Immature natural killer cell (primary cell): ENCODE results near the gene AMTN. TPM values are rescaled to one million over a fixed set of nuclear protein-coding genes. Genes with fewer than 3 reads are reported as not detected.
"Not testable (repeated sequence)": the region's sequence is repeated elsewhere in the genome, so short reads cannot be mapped to it uniquely, and the experiment has no call there.

Experiments used
- DNase-seq, 3 donors: peaks; one replicate each; pipeline ENCODE4 v3.0.0; 2022; ENCODE audit warnings: mixed read lengths in 1 of 3
- H3K27ac Mint-ChIP-seq, 6 donors: one replicate each; pipeline ENCODE4 v1.8.0; 2020; ENCODE audit warnings: mixed read lengths in 6 of 6, mild to moderate bottlenecking in 5 of 6, inconsistent platforms in 4 of 6, moderate library complexity in 3 of 6
- H3K27me3 Mint-ChIP-seq, 3 donors: one replicate each; pipeline ENCODE4 v1.8.0; 2020 to 2021; ENCODE audit warnings: low read depth in 3 of 3, mild to moderate bottlenecking in 3 of 3, mixed read lengths in 3 of 3, moderate library complexity in 3 of 3, inconsistent platforms in 1 of 3
- H3K36me3 Mint-ChIP-seq, 3 donors: one replicate each; pipeline ENCODE4 v1.8.0; 2020; ENCODE audit warnings: mixed read lengths in 3 of 3, inconsistent platforms in 2 of 3, mild to moderate bottlenecking in 2 of 3
- H3K4me1 Mint-ChIP-seq, 2 donors: one replicate each; pipeline ENCODE4 v1.8.0; 2020; ENCODE audit warnings: inconsistent platforms in 2 of 2, mild to moderate bottlenecking in 2 of 2, mixed read lengths in 2 of 2, moderate library complexity in 1 of 2
- H3K4me3 Mint-ChIP-seq, 5 donors: one replicate each; pipeline ENCODE4 v1.8.0; 2020; ENCODE audit warnings: mild to moderate bottlenecking in 5 of 5, mixed read lengths in 5 of 5, inconsistent platforms in 3 of 5, moderate library complexity in 3 of 5
- H3K9me3 Mint-ChIP-seq, 6 donors: one replicate each; pipeline ENCODE4 v1.8.0; 2020; ENCODE audit warnings: mild to moderate bottlenecking in 6 of 6, mixed read lengths in 6 of 6, inconsistent platforms in 4 of 6, moderate library complexity in 3 of 6
- polyA plus RNA-seq, 3 donors: library from polyadenylated mRNA; unstranded; fragments of 300-500 nt; fragmentation: Illumina TruSeq; gene quantifications; one replicate each; pipeline ENCODE4 v1.2.3, GENCODE V29; 2021

Gene AMTN
- polyA plus RNA-seq, 3 donors from 2014 or later, result not detected

DNA sequence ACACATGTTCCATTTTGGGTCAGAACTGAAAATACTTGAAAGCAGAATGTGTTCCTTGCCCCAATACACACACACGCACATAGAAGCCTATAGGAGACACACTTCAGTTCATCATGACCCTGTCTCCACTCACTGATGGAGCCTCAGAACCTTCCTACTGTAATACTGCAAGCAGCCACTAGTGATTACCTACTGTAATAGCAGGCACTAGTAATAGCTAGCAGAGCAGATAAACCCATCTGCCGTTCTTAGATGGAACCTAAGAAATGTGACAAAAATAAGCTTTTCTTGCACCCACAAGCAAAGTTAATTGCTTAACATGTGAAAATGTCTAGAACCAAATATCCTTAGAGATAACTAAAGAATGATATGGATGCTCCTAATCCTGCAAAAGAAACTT is 13.6 kb downstream of the AMTN start:
- Mint-ChIP-seq H3K4me1 (no peaks in the 10 kb centered on the region), H3K4me3 (no peak overlapping the region), H3K9me3 (no peaks in the 10 kb centered on the region), H3K36me3 (no peaks in the 10 kb centered on the region), H3K27ac (no peak overlapping the region), H3K27me3 (peaks cover 0 to 2% (median 0%) of the 10 kb centered on the region in 3 donors)
- DNase-seq, result no peak

DNA sequence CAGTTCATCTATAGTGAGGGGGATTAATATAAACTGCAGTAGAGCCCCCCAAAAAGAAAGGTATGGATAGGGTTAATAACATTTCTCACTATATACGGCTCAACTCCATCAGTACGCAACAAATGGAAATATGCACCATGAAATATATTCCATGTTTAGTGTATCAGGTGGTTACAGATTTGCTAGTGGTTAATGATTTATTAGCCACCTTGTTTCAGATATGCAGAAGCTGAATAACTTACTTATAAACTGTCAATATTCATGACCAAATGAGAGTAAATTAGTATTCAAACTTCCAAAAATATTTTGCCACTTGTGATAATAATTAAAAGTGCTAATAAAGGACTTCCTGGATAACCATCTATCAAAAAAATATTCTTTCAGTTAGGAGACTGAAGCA is 14.8 kb downstream of the AMTN start:
- Mint-ChIP-seq H3K4me1 (no peaks in the 10 kb centered on the region), H3K9me3 (peaks cover 0 to 3% (median 0%) of the 10 kb centered on the region in 6 donors), H3K27me3 (peaks cover 0 to 2% (median 0%) of the 10 kb centered on the region in 3 donors), H3K27ac (no peak overlapping the region), H3K36me3 (no peaks in the 10 kb centered on the region), H3K4me3 (no peak overlapping the region)
- DNase-seq, result no peak

DNA sequence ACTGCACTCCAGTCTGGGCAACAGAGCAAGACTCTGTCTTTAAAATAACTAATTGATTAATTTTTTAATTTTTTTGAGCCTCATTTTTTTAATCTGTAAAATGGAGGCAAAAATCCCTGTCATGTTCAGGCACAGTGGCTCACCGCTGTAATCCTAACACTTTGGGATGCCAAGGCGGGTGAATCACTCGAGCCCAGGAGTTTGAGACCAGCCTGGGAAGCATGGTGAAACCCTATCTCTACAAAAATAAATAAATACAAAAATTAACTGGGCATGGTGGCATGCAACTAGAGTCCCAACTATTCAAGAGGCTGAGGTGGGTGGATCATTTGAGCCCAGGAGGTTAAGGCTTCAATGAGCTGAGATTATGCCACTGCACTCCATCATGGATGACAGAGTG is 15.4 kb downstream of the AMTN start:
- Mint-ChIP-seq H3K27me3 (peaks cover 0 to 2% (median 0%) of the 10 kb centered on the region in 3 donors), H3K9me3 (peaks cover 0 to 3% (median 0%) of the 10 kb centered on the region in 6 donors), H3K4me3 (no peak overlapping the region), H3K4me1 (no peaks in the 10 kb centered on the region), H3K36me3 (no peaks in the 10 kb centered on the region), H3K27ac (no peak overlapping the region)
- DNase-seq, result no peak

DNA sequence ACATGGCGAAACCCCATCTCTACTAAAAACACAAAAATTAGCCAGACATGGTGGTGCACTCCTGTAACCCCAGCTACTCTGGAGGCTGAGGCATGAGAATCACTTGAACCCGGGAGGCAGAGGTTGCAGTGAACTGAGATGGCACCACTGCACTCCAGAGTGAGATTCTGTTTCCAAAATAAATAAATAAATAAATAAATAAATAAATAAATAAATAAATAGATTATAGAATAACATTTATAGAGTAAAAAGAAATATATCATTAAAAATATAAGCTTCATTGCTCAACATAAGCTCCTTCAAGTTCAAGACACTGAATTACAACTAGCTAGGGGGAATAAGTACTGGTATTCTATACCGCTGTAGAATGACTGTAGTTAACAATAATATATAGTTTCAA is 16.5 kb downstream of the AMTN start:
- H3K36me3 Mint-ChIP-seq, H3K9me3 Mint-ChIP-seq, H3K27ac Mint-ChIP-seq, DNase-seq, H3K27me3 Mint-ChIP-seq, H3K4me1 Mint-ChIP-seq, H3K4me3 Mint-ChIP-seq: not testable (repeated sequence)

DNA sequence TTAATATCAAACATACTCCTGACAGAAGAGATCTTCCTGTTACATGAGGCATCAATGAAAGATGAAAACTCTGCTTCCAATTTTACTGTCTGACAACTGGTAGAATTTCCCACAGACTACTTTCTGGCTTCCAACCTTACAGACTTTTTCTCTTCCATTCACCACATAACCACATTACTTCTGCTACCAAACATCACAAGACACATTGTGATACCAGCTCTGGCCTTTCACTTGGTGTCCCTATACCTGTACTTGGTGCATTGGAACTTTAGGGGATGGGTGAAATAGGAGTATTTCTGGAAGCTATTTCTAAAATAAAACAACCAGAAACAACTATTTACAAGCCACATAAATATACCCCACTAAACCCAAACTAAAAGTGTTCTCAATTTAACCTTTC is 20.5 kb downstream of the AMTN start:
- no peak overlapping the region for H3K27ac Mint-ChIP-seq
- no peaks in the 10 kb centered on the region for H3K4me1 Mint-ChIP-seq
- H3K4me3 Mint-ChIP-seq, result no peak overlapping the region
- H3K9me3 Mint-ChIP-seq, result peaks cover 0 to 5% (median 0%) of the 10 kb centered on the region in 6 donors
- no peaks in the 10 kb centered on the region for H3K36me3 Mint-ChIP-seq
- peaks cover 1 to 3% (median 2%) of the 10 kb centered on the region in 3 donors for H3K27me3 Mint-ChIP-seq
- DNase-seq, result no peak

DNA sequence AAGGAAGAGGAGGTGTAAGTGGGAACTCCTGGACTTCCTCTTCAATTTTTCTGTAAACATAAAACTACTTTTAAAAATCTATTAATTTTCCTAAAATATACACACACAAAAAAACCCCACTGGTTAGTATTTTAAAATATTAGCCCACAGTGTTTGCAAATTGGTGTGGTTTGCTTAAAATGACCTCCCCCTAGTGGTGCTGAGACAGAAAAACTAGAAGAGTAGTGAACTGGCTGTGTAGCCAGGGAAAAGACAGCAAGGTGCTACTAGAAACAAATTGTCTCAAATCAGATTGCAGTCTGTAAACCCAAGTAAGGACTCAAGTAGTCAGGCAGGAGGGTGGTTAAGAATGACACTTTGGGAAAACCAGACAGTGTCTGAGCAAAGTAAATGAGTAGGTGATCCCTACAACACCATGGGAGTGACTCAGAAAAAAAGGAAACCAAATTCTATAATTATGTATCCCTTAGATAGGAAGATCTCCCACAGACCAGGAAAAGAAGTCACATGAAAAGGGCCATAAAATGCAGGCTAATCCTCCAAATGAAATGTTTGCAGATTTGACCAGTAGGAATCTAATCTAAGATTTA is 26.0 kb downstream of the AMTN start:
- Mint-ChIP-seq H3K4me3 (no peak overlapping the region), H3K27me3 (peaks cover 3 to 6% (median 4%) of the 10 kb centered on the region in 3 donors), H3K4me1 (no peaks in the 10 kb centered on the region), H3K9me3 (peaks cover 0 to 5% (median 0%) of the 10 kb centered on the region in 6 donors), H3K36me3 (no peaks in the 10 kb centered on the region), H3K27ac (no peak overlapping the region)
- DNase-seq, result no peak

DNA sequence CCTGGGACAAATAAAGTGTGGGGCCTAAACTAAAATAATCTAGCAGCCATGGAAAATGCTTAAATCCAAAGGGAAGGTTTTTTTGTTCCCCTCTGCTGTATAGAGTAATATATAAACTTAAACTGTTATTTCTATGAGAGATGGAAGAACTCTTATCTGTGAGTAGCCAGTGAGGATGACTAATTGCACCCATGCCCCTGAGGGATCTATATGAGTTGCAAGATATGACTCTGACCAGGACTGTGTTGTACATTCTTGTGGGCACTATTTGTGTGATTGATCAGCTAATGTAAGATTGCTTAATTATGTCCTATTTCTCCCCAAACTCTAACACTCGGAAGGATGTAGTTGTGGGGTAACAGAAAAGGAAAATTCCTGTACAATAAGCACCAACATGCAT is 38.5 kb downstream of the AMTN start:
- H3K9me3 Mint-ChIP-seq, result peaks cover 0 to 4% (median 2%) of the 10 kb centered on the region in 6 donors
- H3K27ac Mint-ChIP-seq, result no peak overlapping the region
- DNase-seq, result no peak
- H3K4me3 Mint-ChIP-seq, result no peak overlapping the region
- H3K36me3 Mint-ChIP-seq, result no peaks in the 10 kb centered on the region
- H3K27me3 Mint-ChIP-seq, result peaks cover 0 to 2% (median under 1%) of the 10 kb centered on the region in 3 donors
- H3K4me1 Mint-ChIP-seq, result peaks cover 6 to 14% of the 10 kb centered on the region in 2 donors

DNA sequence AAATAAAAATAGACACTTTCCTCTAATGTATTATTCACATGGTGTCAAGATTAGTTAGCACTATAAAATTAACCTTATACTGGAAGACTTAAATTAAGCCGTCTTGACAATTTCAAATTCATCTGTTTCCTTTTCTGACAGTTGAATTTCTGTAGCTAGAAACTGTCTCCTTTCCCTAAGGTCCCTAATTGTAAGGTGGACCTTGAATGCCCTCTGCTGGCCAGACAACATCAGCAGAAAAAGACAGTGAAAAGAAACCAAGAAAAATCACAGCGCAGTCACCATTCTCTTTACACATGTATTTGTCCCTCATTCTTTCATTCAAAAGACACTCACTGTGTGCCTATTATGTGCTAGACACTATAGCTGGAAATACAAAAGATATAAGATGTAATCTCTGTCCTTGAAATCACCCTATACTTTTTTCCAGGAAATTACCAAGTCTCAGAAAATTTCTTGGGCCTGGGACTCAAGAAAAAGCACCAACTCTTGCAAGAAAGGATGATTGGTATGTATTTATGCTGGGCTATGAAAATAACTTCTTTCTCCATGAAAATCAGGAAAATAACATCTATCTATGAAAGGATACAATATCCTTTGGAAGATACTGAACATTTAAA is 41.0 kb downstream of the AMTN start:
- no peak overlapping the region for H3K4me3 Mint-ChIP-seq
- H3K4me1 Mint-ChIP-seq, result peaks cover 6 to 14% of the 10 kb centered on the region in 2 donors
- DNase-seq, result peak; percentile 11 to 17 (median 13)
- H3K27me3 Mint-ChIP-seq, result peaks cover 0 to 2% (median 0%) of the 10 kb centered on the region in 3 donors
- peaks cover 0 to 2% (median 0%) of the 10 kb centered on the region in 6 donors for H3K9me3 Mint-ChIP-seq
- no peaks in the 10 kb centered on the region for H3K36me3 Mint-ChIP-seq
- no peak overlapping the region for H3K27ac Mint-ChIP-seq

DNA sequence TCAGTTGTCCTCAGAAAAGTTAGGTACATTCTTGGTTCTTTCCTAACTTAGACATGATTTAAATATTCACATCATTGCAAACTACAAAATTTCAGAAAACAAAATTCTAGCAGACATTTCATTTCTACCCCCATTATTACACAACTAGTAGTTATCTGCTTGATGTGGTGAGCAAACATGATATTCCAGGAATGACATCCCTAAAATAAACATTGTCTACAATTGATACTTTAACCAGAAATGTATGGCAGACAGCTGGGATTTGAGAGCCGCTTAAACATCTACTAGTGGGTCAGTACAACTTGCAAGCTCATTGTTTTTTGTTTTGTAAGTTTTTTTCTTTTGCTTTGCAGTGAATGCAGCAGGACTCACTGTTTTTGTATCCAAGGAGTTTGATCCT is 41.6 kb downstream of the AMTN start:
- peaks cover 0 to 2% (median 0%) of the 10 kb centered on the region in 3 donors for H3K27me3 Mint-ChIP-seq
- H3K27ac Mint-ChIP-seq, result no peak overlapping the region
- peaks cover 0 to 2% (median 0%) of the 10 kb centered on the region in 6 donors for H3K9me3 Mint-ChIP-seq
- peaks cover 6 to 14% of the 10 kb centered on the region in 2 donors for H3K4me1 Mint-ChIP-seq
- DNase-seq, result no peak
- no peak overlapping the region for H3K4me3 Mint-ChIP-seq
- no peaks in the 10 kb centered on the region for H3K36me3 Mint-ChIP-seq

DNA sequence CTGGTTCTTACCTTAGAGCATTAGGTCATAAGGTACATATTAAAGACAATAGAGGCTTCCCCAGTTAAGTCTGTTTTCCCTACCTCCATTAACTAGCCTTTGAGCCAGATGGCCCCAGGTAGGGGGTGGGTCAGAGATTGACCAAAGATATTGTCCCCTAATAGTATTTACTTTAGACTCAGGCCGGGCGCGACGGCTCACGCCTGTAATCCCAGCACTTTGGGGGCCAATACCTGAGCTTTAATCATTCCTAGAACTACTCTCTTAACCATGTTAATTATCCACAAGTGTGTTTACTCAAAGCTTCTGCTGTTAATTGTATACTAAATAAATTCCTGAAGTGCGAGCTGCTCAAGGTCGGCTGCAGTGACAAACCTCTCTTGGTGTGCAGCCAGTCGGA is 45.7 kb downstream of the AMTN start:
- H3K9me3 Mint-ChIP-seq, result no peaks in the 10 kb centered on the region
- H3K27me3 Mint-ChIP-seq, result peaks cover 0 to 3% (median 2%) of the 10 kb centered on the region in 3 donors
- H3K27ac Mint-ChIP-seq, result no peak overlapping the region
- H3K4me1 Mint-ChIP-seq, result peaks cover 2 to 4% of the 10 kb centered on the region in 2 donors
- no peak for DNase-seq
- no peaks in the 10 kb centered on the region for H3K36me3 Mint-ChIP-seq
- H3K4me3 Mint-ChIP-seq, result no peak overlapping the region

DNA sequence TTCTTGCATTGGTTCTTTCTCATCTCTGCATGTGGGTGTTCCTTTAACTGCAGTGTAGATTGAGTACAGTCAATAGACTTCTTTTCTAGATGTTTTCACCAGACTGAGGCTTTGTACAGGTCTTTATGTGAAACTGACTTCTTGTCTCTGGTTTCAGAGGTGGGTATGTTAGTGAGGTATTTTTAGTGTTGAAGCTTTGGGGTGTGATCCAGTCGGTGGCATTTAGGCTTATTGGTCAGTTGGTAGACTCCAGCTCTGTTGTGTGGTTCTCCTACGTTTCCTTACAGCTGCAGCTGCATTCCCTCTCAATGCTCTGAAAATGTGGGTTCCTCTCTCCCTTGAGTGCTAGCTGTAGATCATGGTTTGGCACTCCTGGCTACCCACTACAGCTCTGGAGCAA is 52.4 kb downstream of the AMTN start:
- DNase-seq, result no peak
- Mint-ChIP-seq H3K36me3 (no peaks in the 10 kb centered on the region), H3K27ac (no peak overlapping the region), H3K9me3 (peaks cover 0 to 10% (median 0%) of the 10 kb centered on the region in 6 donors), H3K27me3 (peaks cover 2 to 4% (median 3%) of the 10 kb centered on the region in 3 donors), H3K4me3 (no peak overlapping the region), H3K4me1 (no peaks in the 10 kb centered on the region)

DNA sequence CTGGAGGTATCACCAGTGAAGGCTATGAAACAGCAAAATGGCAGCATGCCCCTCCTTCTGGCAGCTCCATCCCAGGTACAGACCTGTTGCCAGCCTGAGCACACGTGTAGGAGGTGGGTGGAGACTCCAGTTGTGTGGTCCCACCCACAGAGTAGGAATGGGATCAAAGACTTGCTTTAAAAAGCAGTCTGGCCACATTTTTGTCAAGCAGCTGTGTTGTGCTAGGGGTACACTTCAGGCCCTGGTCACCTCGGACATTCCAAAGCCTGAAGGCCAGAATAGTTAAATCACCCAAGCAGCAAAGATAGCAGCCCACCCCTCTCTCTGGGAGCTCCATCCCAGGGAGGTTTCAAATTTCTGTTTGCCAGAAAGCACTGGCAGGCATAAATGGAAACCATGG is 53.4 kb downstream of the AMTN start:
- Mint-ChIP-seq H3K27ac (no peak overlapping the region), H3K4me3 (no peak overlapping the region), H3K9me3 (peaks cover 0 to 10% (median 0%) of the 10 kb centered on the region in 6 donors), H3K27me3 (peaks cover 2 to 4% (median 3%) of the 10 kb centered on the region in 3 donors), H3K4me1 (no peaks in the 10 kb centered on the region), H3K36me3 (no peaks in the 10 kb centered on the region)
- no peak for DNase-seq

DNA sequence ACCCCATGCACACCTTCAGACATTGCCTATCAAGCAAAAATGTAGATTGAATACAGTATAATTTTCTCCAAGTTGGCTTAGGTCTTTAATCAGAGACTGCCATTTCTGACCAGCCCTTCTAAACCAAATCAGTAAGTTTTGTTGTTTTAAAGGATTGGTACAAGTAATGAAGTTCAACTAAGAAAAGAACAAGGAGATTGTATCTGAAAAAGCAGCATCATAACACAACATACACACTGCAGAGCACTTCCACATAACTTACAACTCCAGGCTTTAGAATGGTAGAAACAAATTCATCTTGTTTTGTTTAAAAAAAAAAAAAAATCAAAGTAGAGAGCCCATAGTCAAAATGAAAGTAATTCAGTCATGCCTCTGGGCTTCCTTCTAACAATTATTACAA is 57.6 kb downstream of the AMTN start:
- Mint-ChIP-seq H3K9me3 (peaks cover 0 to 1% (median 0%) of the 10 kb centered on the region in 6 donors), H3K4me1 (no peaks in the 10 kb centered on the region), H3K4me3 (no peak overlapping the region), H3K27me3 (peaks cover 0 to 2% (median 0%) of the 10 kb centered on the region in 3 donors), H3K27ac (no peak overlapping the region), H3K36me3 (no peaks in the 10 kb centered on the region)
- DNase-seq, result no peak

DNA sequence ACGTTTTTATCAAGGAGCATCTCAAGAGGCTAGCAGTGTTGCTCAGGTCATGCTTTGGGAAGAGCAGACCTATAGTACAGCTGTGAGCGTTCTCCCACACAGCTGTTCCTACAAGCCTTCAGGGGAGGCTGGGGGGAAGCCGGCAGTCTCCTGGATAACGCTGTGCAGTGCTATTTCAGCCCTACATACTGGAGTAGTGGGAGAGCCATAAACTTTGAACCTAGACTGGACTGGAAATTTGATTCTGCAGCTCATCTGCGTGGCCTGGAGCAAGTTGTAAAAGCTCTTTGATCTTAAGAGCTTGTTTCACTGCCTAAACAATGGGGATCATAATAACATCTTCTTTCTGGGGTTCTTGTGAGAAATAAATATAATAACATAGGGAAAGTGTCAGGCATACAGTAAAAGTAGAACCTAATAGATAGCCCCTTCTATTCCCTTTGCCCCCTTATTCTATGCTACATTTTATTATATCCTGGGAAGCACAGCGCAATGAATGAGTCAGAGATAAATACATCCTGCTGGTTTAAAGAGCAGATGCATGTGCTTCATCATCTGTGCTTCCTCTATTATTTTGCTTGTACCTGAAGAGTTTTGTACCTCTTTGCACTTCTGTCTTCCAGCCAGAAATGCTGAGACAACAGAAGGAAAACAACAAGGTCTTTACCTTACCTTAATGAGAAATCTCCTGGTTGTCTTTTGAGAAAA is 59.0 kb downstream of the AMTN start:
- Mint-ChIP-seq H3K27ac (no peak overlapping the region), H3K27me3 (no peaks in the 10 kb centered on the region), H3K36me3 (no peaks in the 10 kb centered on the region), H3K4me1 (no peaks in the 10 kb centered on the region), H3K9me3 (peaks cover 0 to 1% (median 0%) of the 10 kb centered on the region in 6 donors), H3K4me3 (no peak overlapping the region)
- no peak for DNase-seq
